HEK293T (cell line): ENCODE data around the gene DSPP.
"Not testable (repeated sequence)": the region's sequence is repeated elsewhere in the genome, so short reads cannot be mapped to it uniquely, and the experiment has no call there.

Source experiments
- ARNT ChIP-seq: fragments of 450-650 bp; IDR thresholded peaks from 2 replicates; pipeline ENCODE4 v1.6.1; 2017; ENCODE audit warnings: mild to moderate bottlenecking
- BHLHE40 ChIP-seq: fragments of 450-650 bp; IDR thresholded peaks from 2 replicates; pipeline ENCODE4 v1.6.1; 2016; ENCODE audit warnings: mild to moderate bottlenecking, moderate library complexity, borderline replicate concordance
- ELF4 ChIP-seq: fragments of 450-650 bp; IDR thresholded peaks from 2 replicates; pipeline ENCODE4 v1.6.1; 2017; ENCODE audit warnings: antibody characterized with exemption
- FOXK2 ChIP-seq: fragments of 450-650 bp; IDR thresholded peaks from 2 replicates; pipeline ENCODE4 v1.6.1; 2016; ENCODE audit warnings: mild to moderate bottlenecking
- FOXM1 ChIP-seq: fragments of 450-650 bp; IDR thresholded peaks from 2 replicates; pipeline ENCODE4 v1.6.1; 2017; ENCODE audit warnings: mild to moderate bottlenecking, borderline replicate concordance
- HDGF ChIP-seq: fragments of 450-650 bp; IDR thresholded peaks from 2 replicates; pipeline ENCODE4 v1.6.1; 2017; ENCODE audit warnings: antibody characterized with exemption, borderline replicate concordance
- L3MBTL2 ChIP-seq: fragments of 450-650 bp; conservative IDR thresholded peaks from 2 replicates; pipeline ENCODE4 v1.6.1; 2016; ENCODE audit warnings: mild to moderate bottlenecking
- LEF1 ChIP-seq: fragments of 450-650 bp; IDR thresholded peaks from 2 replicates; pipeline ENCODE4 v1.6.1; 2017; ENCODE audit warnings: mild to moderate bottlenecking, borderline replicate concordance
- SP1 ChIP-seq: fragments of 450-650 bp; IDR thresholded peaks from 2 replicates; pipeline ENCODE4 v1.6.1; 2017
- SUZ12 ChIP-seq: fragments of 450-650 bp; IDR thresholded peaks from 2 replicates; pipeline ENCODE4 v1.6.1; 2016; ENCODE audit warnings: mild to moderate bottlenecking
- TARDBP ChIP-seq: fragments of 450-650 bp; IDR thresholded peaks from 2 replicates; pipeline ENCODE4 v1.6.1; 2016
- ZNF384 ChIP-seq: fragments of 450-650 bp; IDR thresholded peaks from 2 replicates; pipeline ENCODE4 v1.6.1; 2016
- TF ChIP-seq, protein P1 (sequence below): fragments of 450-650 bp; IDR thresholded peaks from 2 replicates; pipeline ENCODE4 v1.6.1; 2016

DNA sequence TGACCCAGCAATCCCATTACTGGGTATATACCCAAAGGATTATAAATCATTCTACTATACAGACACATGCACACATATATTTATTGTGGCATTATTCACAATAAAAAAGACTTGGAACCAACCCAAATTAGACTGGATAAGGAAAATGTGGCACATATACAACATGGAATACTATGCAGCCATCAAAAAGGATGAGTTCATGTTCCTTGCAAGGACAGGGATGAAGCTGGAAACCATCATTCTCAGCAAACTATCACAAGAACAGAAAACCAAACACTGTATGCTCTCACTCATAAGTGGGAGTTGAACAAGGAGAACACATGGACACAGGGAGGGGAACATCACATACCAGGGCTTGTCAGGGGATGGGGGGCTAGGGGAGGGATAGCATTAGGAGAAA is 34.0 kb upstream of the DSPP start:
- TF ChIP-seq BHLHE40, SUZ12, FOXM1, SP1, HDGF, L3MBTL2, FOXK2, ZNF384, TARDBP, ARNT, ELF4, LEF1: not testable (repeated sequence)
- TF ChIP-seq, protein P1, sequence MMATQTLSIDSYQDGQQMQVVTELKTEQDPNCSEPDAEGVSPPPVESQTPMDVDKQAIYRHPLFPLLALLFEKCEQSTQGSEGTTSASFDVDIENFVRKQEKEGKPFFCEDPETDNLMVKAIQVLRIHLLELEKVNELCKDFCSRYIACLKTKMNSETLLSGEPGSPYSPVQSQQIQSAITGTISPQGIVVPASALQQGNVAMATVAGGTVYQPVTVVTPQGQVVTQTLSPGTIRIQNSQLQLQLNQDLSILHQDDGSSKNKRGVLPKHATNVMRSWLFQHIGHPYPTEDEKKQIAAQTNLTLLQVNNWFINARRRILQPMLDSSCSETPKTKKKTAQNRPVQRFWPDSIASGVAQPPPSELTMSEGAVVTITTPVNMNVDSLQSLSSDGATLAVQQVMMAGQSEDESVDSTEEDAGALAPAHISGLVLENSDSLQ: not testable (repeated sequence)
